ENCODE measurements around the gene PXT1. TPM values are rescaled to one million over a fixed set of nuclear protein-coding genes. Genes with fewer than 3 reads are reported as not detected.
A peak's percentile ranks its signal among the peaks of the same experiment; 100 is the strongest.

The PXT1 gene
- total and polyA plus RNA-seq, 9 of the 15 experiments (the other 6 are each of a cell fraction or from before 2014, with no cell fraction given): 0.09 to 0.11 (median 0.10) TPM; not detected in 5

- TF ChIP-seq TFAM (CRISPR knock-in tag; conservative IDR thresholded peaks at IDR 0.05) (no peak), ELF2 (CRISPR knock-in tag; IDR thresholded peaks at IDR 0.05) (peak; percentile 90), HNRNPK (IDR thresholded peaks at IDR 0.05; ENCODE audit: low read depth, low read length, poor library complexity, severe bottlenecking) (no peak), PHB2 (IDR thresholded peaks at IDR 0.05; ENCODE audit: low read depth) (no peak), ZBTB49 (CRISPR knock-in tag; IDR thresholded peaks at IDR 0.05; ENCODE audit: borderline replicate concordance) (no peak), GTF3C2 (IDR thresholded peaks at IDR 0.05; ENCODE audit: borderline replicate concordance, extremely low read depth, insufficient read length) (no peak), MED1 (CRISPR knock-in tag; IDR thresholded peaks at IDR 0.05; ENCODE audit: borderline replicate concordance) (no peak), MYC (IDR thresholded peaks at IDR 0.05; ENCODE audit: low read depth, low read length) (peak; percentile 82), MYC (CRISPR knock-in tag; IDR thresholded peaks at IDR 0.05; ENCODE audit: borderline replicate concordance, low read depth) (no peak), SNRNP70 (optimal IDR thresholded peaks at IDR 0.05; ENCODE audit: low read depth, low read length) (no peak), CREB1 (IDR thresholded peaks at IDR 0.05) (peak; percentile 97), CREB1 (CRISPR knock-in tag; IDR thresholded peaks at IDR 0.05) (peak; percentile 88), ZNF511 (CRISPR knock-in tag; IDR thresholded peaks at IDR 0.05) (no peak), HDAC6 (IDR thresholded peaks at IDR 0.05; ENCODE audit: low read depth, low read length) (no peak), MTA1 (IDR thresholded peaks at IDR 0.05; ENCODE audit: borderline replicate concordance) (0 out of 2 replicates have a peak, but pooled peaks have one; percentile 28), TAF1 (IDR thresholded peaks at IDR 0.05; ENCODE audit: control insufficient read depth, extremely low read depth, insufficient read depth, low read length, severe bottlenecking) (peak; percentile 74), HNRNPLL (IDR thresholded peaks at IDR 0.05; ENCODE audit: low read depth, low read length, poor library complexity, severe bottlenecking) (peak; percentile 39), ZFP36 (IDR thresholded peaks at IDR 0.05; ENCODE audit: low read depth, low read length, partially characterized antibody) (no peak), CXXC5 (CRISPR knock-in tag; IDR thresholded peaks at IDR 0.05) (peak; percentile 76), NFXL1 (CRISPR knock-in tag; IDR thresholded peaks at IDR 0.05) (no peak), SPI1 (IDR thresholded peaks at IDR 0.05; ENCODE audit: borderline replicate concordance, low read depth, low read length) (peak; percentile 81), BRF1 (IDR thresholded peaks at IDR 0.05; ENCODE audit: borderline replicate concordance, extremely low read depth, insufficient read length) (no peak), GABPB2 (CRISPR knock-in tag; conservative IDR thresholded peaks at IDR 0.05) (no peak), ZNF408 (CRISPR knock-in tag; IDR thresholded peaks at IDR 0.05; ENCODE audit: low read depth) (no peak)
Observed at GRCh38 chr6:36441307-36441894, 1.3 kb downstream of the PXT1 start (continued).
